GM21723 (cell line): Measurements from ENCODE around the gene PRTFDC1.
"Not testable (repeated sequence)": the region's sequence is repeated elsewhere in the genome, so short reads cannot be mapped to it uniquely, and the experiment has no call there.

ENCODE experiments used
- ATAC-seq: cut with Tn5 transposase; IDR thresholded peaks from one replicate; pipeline ENCODE4 v1.9.1; 2021; ENCODE audit warnings: mild to moderate bottlenecking, moderate library complexity; ENCODE audit not compliant: unreplicated experiment

Gene PRTFDC1

DNA sequence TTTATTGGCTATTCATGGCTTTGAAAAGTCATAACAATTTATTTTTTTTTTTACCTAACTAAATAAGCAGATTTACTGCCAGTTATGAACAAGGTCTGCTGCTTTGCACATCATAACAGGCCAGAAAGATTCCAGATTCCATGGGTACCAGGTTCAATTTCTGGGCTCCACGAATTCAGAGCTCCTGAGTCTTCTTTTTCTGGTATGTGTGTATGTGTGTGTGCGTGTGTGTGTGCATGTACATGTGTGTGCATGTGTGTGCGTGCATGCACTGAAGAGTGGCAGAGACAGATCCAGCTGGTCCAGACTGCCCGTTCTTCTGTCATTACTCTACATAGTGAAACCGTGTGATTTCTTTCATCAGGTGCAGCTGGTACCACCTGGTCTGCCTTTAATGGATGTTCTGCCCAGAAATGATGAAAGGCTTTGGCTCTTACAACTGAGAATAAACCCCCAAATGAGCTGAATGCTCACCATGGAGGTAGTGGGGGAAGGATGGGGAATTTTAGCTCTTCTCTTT lies 14.6 kb upstream of the PRTFDC1 start:
- no peak for ATAC-seq

DNA sequence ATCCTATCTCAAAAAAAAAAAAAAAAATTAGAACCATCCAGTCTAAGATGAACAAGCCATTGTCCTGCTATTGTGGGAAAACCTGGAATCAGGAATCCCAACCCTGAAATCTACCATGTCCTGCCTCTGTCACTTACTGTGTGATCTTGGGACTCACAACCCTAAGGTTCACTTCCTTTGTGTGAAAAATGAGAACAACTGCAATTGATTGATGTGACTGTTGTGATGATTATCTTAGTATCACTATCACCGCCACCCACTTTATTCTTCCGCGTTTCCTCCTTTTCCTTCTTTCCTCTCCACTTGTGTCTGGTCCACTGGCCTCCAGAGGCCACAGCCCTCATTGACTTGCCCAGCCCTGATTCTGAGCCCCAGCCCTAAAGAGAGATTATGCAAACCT lies 12.6 kb upstream of the PRTFDC1 start:
- no peak for ATAC-seq

DNA sequence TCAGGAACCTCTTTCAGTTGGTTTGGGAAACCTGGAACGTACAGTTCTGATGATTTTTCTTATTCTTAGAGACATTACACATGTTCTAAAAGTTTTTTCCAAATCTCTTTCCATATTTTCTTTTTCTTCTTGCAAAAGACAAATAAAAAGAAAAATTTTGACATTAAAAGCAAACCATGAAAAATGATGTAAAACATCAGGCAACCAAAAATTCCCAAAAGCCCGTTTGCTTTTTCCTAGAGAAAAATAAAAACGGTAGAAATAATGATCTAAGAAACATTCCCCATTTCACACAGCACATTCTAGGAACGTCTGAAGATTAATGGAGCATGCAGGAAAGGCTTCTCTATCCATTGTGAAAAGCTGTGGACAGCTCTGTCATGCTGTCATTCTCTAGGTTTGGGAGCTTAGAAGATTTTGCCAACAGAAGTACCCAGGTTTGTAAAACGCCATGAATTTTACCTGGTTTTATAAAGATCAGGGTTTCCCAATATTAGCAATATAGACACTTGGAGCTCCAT lies 11.2 kb upstream of the PRTFDC1 start:
- no peak for ATAC-seq

DNA sequence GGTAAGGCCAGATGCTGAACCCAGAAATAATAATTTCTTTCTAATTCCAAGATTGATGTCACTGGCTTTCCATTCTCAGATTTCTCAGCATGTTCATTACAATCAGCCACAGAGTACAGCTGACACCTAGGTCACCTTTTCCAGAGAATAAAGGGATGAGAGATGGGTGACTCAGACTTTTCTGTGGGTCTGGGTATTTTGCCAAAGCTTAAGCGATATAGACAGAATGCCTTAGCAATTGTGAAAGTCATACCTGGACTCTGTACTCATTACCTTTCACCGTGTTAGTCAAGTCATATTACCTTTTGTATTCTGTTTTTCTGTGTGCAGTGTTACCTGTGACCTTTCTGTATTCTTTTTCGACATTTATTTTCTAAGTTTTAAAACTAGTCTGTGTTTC lies 10.6 kb upstream of the PRTFDC1 start:
- ATAC-seq, result no peak

DNA sequence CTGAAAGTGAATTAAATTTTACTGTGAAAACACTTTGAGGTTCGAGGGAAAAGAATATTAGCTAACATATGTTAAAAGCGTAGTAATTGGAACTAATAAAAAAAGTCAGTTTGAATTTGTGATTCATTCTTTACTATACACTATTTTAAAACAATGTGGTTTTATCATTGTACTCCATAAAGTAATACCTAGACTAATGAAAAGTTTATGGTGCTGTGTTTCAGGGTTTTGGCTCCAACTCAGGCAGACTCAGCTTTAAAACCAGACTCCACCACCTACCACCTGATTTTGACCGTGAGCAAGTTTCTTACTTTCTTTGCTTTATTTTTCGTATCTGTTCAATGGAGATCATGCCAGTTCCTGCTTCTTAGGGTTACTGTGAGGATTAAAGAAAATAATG lies 9.2 kb upstream of the PRTFDC1 start:
- no peak for ATAC-seq

DNA sequence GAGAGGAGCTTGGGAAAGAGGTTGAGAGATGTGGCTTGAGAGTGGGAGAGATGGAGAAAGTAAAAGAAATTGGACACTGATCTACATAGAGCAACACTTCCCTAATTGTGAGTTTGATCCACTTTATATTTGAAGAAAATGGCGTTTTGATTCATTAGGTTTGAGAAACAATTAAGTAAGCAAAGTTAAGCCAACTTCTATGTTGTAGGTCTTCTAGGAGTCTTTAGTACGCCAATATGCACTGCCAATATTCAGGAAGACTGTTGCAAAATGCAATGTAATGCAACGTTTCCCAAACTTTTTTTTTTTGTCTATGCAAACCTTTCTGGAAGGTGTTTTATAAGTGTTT lies 7.0 kb upstream of the PRTFDC1 start:
- ATAC-seq, result no peak

DNA sequence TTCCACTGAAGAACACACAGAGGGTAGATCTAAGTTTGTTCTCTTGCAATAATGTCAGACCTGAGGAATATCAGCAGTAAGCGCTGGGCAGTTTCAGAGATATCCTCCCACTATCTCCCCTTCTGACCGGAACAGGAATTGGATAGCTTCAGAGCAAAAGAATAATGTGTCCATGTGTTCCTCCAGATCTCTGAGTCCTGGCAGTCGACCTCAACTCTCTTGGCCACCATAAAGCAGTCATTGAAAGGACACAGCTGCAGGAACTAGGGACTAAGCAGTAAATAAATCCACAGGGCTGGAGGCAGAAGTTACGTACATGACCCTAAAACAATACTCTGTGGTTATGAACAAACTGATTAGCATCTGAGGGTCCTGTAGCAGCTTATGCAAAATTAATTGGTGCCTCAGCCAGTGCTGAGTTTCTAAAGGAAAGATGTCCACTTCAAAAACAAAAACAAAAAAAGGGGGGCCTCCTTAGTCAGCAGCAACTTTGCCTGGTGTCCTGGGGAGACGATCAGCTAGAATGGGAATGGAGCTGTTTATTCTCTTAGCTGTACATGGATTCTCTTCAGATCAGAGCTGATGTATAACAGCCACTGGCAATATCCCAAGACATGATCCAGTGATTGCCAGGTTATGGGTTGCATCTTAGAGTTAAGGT lies 6.4 kb upstream of the PRTFDC1 start:
- ATAC-seq, result no peak

DNA sequence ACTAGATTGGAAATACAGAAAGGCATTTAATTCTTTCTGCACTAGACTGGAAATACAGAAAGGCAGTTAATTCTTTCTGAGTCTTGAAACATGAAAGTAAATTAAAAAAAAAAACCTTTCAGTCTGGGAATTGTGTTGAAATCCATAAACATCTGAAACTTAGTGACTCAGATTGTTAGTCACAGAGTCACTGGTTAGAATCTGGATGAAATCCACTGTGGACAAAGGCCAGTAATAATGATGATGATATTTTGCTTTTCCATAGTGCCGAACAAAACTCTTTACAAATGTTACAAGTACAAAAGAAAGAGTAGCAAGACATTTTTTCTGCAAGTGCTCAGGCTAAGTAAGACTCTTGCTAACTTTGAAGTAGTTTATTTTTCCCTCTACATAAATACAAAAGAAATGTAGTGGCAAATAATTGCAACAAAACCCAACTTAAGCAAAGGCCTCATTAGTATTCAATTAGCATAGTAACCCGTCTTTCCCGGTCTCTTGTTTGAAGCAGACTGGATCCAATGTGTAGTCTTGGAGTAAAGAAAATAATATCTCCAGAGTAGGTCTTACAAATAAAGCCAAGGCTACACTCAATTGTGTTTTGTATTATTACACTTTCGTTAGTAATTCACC lies 5.8 kb upstream of the PRTFDC1 start:
- ATAC-seq, result no peak

DNA sequence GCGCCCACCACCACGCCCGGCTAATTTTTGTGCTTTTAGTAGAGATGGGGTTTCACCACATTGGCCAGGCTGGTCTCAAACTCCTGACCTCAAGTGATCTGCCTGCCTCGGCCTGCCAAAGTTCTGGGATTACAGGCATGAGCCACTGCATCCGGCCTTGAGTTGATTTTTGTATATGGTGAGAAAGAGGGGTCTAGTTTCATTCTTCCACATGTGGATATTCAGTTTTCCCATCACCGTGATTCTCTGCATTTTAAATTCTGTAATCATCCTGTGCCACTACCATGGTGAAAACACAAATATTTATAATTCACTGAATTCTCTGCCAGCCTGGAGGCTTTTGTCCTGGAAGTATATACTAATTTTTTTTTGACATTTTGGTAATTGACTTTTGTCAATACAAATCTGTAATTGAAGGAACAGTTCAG lies 5.2 kb upstream of the PRTFDC1 start:
- ATAC-seq, result not testable (repeated sequence)

DNA sequence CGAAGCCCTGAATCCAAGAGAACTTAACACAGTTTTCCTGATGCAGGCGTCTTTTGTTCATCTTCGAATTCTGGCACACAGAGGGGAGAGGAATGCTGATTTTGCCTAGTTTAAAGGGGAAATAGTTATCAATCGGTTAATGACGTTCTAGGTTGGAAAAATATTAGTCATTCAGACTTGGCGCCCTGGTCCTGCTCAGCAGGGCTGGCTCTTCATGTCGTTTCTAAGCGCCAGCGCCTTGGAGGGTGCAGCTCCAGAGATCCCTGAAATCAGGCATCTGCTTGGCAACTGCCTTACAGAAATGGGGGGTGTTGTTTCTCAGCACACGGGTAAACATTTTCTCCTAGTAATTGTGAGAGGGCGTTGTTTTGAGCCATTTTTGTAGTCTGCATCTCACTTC lies 1.3 kb upstream of the PRTFDC1 start:
- no peak for ATAC-seq

DNA sequence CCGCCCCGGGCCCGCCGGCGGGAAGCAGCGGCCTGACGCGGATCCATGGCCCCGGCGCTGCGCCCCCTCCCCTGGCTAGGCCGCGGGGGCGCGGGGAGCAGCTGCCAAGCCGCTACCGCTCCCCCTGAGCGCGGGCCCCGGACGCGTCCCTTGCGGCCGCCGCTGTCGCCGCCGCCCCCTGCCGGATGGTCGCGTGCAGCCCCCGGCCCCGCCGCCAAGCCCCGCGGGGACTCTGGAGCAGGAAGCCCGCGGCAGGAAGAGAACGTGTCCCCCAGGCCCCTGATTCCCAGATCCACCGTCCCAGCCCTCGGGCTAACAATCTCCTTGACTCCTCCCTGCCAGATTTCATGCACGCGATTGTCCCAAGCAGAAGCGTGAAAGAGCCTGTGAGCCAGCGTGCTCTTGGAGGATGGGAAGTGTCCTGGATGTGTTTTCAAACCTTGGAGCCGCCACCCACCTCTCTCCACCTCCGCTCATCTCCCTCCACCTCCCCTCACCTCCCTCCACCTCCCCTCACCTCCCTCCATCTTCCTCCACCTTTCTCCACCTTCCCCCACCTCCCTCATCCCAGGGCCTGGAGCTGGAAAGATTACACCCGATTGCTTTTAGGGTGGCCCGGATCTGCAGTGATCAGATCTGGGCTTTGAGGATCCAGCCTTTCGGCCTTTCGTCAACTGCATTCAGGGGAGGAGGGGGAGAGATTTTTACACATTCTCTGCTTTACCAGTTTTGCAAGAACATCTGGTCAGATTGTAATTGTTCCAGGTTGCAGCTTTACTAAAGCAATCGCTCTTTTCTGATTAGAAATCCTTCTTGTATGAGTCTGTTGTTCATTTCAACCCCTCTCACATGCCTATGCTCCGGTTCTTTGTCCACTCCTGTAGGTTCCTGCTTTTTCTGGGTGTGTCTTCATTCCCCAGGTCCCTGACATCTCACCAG lies 570 bp upstream of the PRTFDC1 start:
- peak; percentile 66 for ATAC-seq

DNA sequence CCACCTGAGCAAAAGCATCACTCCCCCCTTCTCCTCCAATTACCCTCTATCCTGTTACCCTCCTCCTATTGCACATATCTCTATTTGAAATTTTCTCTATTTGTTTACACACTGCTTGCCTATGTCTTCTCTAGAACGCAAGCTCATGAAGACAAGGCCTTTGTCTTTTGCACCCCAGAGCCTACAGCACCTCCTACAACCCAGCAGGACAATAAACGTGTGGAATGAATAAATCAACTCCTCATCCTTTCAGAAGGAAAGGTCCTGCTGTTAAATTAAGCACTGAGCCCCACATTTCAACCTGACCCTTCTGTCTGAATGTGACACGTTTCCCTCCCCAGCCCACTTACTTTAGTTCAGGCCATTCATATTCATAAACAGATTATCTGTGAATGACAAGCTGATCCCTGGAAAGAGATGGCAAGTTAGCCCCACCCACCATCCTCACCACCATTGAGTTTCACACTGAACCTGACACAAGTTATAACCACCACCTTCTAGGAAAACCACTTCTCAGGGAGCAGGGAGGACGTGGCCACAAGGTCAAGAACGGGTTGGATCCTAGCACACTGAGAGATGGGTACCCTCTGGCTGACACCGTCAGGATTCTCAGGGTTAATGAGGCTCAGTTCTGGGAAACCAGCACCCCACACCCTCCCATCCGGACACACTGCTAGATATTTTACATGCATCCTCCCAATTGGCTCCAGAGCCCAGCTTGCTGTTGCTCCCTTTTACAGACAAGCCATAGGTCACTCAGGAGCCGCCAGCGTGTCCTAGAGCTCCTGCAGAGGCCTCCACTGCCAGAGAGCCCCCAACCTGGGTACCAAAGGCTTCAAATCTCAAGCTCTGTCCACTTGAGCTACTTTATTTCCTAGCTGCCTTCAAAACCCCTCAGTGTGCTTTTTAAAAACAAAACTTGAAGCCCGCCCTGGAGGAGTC lies 934 bp downstream of the PRTFDC1 start:
- peak; percentile 5 for ATAC-seq

DNA sequence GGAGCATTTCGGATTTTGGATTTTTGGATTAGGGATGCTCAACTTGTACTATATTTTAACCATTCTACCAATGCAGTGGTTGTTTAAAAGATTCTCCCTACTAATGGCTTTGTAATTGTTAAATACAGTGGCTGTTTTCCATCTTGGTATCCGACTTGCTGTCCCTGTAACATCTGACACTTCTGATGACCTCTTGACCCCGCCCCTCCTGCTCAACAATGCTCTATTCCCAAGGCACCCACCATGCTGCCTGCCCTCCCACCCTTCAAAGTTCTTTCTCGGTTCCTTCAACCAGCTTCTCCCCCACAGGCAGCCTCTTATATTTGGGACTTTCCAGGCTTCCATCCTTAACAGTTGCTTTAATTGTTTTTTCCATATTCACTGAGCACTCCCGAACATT lies 2.0 kb downstream of the PRTFDC1 start:
- ATAC-seq, result no peak

DNA sequence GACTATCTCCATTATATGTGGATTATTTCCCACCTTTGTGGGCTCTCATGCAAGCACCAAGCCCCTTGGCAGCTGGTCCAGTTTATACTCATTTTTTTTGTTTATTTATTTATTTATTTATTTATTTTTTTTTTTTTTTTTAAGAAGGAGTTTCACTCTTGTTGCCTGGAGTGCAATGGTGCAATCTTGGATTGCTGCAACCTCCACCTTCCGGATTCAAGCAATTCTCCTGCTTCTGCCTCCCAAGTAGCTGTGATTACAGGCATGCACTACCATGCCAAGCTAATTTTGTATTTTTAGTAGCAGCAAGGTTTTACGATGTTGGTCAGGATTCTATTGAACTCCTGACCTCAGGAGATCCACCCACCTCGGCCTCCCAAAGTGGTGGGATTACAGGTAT lies 2.8 kb downstream of the PRTFDC1 start:
- ATAC-seq, result no peak

DNA sequence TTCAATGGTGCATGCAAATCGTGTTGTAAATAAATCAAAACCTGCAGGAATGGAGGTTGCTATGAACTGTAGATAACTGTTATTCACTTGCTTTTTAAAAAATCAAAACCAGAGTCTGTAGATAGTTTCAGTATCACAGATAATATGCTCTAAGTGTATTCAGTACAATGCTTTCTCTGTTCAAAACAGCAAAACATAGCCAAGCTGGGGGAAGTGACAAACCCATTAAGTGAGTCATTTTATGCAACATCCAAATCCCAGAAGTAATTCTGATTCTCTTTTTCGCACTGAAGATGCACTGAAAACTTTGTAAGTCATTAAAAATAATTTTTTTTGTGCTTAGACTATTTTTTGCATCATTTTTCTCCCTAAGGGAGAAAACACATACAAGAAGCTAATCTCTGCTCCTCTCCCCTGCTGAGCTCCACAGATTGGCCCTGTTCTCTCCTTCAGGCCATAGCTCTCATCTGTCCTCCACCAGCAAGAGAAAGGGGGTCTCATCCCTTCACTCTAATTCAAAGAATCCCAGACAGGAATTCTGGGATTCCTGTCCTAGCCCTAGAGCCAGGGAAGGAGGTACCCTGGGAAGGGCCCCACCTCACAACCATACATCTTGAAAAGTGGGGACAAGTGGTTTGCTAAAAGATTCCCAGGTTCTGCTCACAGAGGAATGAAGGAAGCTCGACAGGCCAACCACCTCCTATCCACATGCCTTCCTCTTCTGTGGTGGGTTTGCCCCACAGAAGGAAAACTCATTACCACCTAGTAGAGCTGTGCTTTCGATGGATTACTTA lies 4.9 kb downstream of the PRTFDC1 start:
- ATAC-seq, result peak; percentile 63

DNA sequence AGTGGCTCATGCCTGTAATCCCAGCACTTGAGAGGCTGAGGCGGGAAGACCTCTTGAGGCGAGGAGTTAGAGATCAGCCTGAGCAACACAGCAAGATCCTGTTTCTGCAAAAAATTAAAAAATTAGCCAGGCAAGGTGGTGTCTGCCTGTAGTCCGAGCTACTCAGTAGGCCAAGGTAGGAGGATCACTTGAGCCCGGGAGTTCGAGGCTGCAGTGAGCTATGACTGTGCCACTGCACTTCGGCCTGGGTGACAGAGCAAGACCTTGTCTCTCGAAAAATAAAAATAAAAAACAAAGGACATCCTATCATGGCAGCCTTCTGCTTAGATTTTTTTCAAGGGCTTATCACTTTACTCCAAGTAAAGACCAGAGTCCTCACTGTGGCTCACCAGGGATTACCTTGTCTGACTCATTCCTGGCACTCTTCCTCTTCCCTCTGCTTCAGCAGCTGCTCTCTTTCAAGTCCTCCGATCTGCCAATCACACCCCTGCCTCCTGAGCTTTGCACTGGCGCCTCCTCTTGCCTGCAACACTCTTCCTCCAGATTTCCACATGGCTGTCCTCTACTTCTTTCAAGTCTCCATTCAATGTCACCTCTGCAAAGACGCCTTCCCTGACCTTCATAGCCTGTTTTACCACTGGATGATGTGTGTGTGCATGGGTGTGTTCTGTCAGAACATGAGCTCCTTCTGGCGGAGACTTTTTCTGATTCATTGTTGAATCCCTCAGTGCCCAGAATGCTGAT lies 7.7 kb downstream of the PRTFDC1 start:
- no peak for ATAC-seq

DNA sequence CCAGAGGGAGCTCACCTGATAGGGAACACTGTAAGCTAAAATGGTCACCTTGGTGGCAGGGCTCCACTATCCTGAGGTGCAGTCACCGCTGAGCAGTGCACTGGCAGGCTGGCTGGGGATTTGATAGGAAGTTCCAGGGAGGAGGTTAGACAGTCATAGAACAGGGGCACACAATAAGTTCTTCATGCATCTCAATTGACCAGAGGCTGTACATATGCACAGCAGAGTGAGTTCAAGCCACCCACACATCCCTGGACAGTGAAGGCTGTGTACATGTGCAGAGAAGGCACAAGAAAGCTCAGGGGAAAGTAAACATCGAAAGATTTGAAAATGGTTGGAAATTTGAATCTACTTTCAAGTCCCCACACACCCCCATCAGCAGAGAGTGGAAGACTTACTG lies 13.9 kb downstream of the PRTFDC1 start:
- no peak for ATAC-seq

DNA sequence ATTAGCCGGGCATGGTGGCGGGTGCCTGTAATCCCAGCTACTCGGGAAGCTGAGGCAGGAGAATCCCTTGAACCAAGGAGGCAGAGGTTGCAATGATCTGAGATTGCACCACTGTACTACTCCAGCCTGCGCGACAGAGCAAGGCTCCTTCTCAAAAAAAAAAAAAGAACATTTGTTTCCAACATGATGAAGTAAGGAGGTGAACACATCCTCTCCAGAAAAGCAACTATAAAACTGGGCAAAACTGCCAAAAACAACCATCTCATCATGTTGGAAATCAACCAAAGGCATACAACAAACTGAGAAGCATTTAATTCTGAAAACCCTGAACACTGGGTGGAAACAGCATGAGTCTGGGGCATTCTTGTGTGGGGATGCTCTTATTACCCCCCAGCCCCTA lies 14.3 kb downstream of the PRTFDC1 start:
- no peak for ATAC-seq
